Mesothelial cell of epicardium (in vitro differentiated cells): ENCODE results near the gene CLDN25. TPM values are rescaled to one million over a fixed set of nuclear protein-coding genes. Genes with fewer than 3 reads are reported as not detected.

ENCODE experiments used
- DNase-seq, 2 experiments: peaks; one replicate each; pipeline ENCODE4 v3.0.0; 2021; ENCODE audit warnings: low spot score in 2 of 2; ENCODE audit not compliant: unreplicated experiment in 2 of 2
- H3K27ac Mint-ChIP-seq: 2 replicates; pipeline ENCODE4 v1.8.0; 2021; ENCODE audit warnings: mixed read lengths
- H3K27me3 Mint-ChIP-seq: 2 replicates; pipeline ENCODE4 v1.8.0; 2021; ENCODE audit warnings: low read depth, mixed read lengths
- H3K36me3 Mint-ChIP-seq: 2 replicates; pipeline ENCODE4 v1.8.0; 2021; ENCODE audit warnings: mixed read lengths
- H3K4me1 Mint-ChIP-seq: 2 replicates; pipeline ENCODE4 v1.8.0; 2021; ENCODE audit warnings: mixed read lengths
- H3K4me3 Mint-ChIP-seq: 2 replicates; pipeline ENCODE4 v1.8.0; 2021; ENCODE audit warnings: mild to moderate bottlenecking, moderate library complexity, mixed read lengths
- H3K9me3 Mint-ChIP-seq: 2 replicates; pipeline ENCODE4 v1.8.0; 2021; ENCODE audit warnings: mixed read lengths
- total RNA-seq: library from RNA; stranded (reverse); gene quantifications from 3 replicates; pipeline ENCODE4 v1.2.1, GENCODE V29; 2021
- TF ChIP-seq, protein P1 (sequence below): fragments of 200-600 bp; sonication (generic); IDR thresholded peaks from one replicate; pipeline ENCODE4 v1.5.0; 2021; ENCODE audit warnings: antibody characterized with exemption; ENCODE audit not compliant: unreplicated experiment

Gene CLDN25
- not detected in 3 replicates for total RNA-seq

DNA sequence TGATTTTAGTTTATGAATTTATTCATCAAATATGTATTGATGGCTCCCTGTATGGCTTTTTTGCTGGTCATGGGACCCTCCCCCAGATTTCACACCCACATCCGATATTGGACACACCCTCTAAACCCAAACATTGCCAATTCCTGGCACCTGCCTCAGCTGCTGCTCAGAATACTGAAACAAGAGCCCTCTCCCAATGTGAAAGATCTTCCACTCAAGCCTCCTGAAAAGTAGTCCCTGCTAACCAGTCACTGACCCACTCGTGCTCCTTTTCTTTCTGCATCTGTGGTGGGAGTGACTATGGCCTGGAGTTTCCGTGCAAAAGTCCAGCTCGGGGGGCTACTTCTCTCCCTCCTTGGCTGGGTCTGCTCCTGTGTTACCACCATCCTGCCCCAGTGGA, at the start of gene CLDN25:
Gene CLDN25 (plus strand): TSS at position 301 of the 400 bp plus-strand sequence. CDS start 0 bp downstream, at position 301.
- Mint-ChIP-seq H3K4me1 (peaks cover 8% of the 10 kb centered on the region), H3K27me3 (peaks cover 56% of the 10 kb centered on the region), H3K4me3 (no peak within 1 kb of the TSS), H3K36me3 (no peaks in the 10 kb centered on the region), H3K27ac (no peak within 1 kb of the TSS), H3K9me3 (no peaks in the 10 kb centered on the region)
- TF ChIP-seq, protein P1, sequence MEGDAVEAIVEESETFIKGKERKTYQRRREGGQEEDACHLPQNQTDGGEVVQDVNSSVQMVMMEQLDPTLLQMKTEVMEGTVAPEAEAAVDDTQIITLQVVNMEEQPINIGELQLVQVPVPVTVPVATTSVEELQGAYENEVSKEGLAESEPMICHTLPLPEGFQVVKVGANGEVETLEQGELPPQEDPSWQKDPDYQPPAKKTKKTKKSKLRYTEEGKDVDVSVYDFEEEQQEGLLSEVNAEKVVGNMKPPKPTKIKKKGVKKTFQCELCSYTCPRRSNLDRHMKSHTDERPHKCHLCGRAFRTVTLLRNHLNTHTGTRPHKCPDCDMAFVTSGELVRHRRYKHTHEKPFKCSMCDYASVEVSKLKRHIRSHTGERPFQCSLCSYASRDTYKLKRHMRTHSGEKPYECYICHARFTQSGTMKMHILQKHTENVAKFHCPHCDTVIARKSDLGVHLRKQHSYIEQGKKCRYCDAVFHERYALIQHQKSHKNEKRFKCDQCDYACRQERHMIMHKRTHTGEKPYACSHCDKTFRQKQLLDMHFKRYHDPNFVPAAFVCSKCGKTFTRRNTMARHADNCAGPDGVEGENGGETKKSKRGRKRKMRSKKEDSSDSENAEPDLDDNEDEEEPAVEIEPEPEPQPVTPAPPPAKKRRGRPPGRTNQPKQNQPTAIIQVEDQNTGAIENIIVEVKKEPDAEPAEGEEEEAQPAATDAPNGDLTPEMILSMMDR, result no peak
- DNase-seq, result no peak

DNA sequence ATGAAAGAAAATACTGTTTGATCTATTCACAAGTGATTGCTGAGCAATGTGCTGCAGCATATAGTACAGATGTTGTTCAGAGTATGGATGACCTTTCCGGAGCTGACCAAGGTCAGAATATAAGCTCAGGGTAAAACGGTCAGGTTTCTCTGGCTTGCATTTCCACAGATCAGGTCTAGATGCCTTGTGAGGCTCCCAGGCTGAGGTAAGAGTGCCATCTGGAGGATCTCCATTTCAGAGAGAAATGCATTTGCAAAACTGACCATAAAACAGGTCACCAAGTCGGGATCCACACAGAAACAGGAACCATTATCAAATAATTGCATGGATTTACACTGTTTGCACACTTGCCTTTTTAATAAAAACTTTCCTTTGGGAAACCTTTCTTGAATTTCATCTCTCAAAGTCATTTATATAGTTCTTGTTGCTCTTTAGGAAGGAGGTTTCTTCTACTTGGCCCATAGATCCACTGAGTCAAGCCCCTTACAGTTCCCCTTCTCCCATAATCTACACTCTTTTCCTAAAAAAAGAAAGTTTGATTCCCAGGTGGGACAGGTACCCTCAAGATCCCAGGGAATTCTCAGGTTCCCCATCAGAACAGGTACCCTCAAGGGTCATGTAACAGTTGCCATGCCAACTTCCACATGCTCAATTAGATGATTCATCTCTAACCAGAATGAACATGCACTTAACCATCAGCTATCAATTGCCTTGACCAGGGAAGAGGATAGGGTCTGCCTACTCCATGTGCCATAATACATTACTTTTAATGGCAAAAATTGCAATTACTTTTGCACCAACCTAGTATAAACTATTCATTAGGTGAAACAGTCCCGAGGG, 48.5 kb upstream of the CLDN25 start:
- peak in 1 of 2 experiments; percentile 60 for DNase-seq
- peaks cover 19% of the 10 kb centered on the region for H3K36me3 Mint-ChIP-seq
- no peaks in the 10 kb centered on the region for H3K27me3 Mint-ChIP-seq
- H3K9me3 Mint-ChIP-seq, result no peaks in the 10 kb centered on the region
- no peak overlapping the region for H3K4me3 Mint-ChIP-seq
- peaks cover 16% of the 10 kb centered on the region for H3K4me1 Mint-ChIP-seq
- H3K27ac Mint-ChIP-seq, result no peak overlapping the region
- TF ChIP-seq, protein P1, result no peak

DNA sequence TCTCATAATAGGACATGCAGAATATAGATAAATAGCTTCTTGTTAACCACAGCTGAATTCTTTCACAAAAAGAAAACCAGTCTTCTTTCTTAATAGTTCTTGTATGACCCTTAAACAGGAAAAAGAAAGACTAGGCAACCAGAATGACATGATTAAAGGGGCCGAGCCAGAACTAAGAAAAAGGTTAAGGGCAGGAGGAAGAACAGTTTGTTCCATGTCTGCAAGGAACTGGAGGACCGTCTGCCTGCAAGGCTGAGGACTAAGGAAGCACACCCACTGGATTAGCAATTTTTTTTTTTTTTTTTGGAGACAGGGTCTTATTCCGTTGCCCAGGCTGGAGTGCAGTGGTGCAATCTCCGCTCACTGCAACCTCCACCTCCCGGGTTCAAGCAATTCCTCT, 47.5 kb upstream of the CLDN25 start:
- H3K36me3 Mint-ChIP-seq, result peaks cover 27% of the 10 kb centered on the region
- H3K27ac Mint-ChIP-seq, result no peak overlapping the region
- no peaks in the 10 kb centered on the region for H3K27me3 Mint-ChIP-seq
- TF ChIP-seq, protein P1, result no peak
- H3K4me3 Mint-ChIP-seq, result no peak overlapping the region
- no peaks in the 10 kb centered on the region for H3K9me3 Mint-ChIP-seq
- H3K4me1 Mint-ChIP-seq, result peaks cover 14% of the 10 kb centered on the region
- DNase-seq, result no peak

DNA sequence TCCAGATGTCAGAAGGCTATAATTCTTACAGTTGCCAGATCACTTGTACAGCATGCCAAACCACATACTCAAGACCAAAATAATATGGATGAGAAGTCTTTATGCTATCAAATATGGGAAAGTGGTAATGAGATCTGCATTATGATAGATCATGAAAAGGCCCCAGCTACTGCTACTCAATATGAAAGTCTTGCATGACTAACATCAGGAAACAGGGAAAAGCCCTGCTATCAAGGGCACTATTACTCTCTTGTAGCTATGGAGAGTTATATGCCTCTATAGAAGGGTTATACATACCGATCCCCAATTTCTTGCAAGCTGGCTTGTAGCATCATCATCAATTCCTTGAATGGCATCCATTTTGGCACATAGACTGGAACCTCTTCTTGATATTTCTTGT, 43.3 kb upstream of the CLDN25 start:
- Mint-ChIP-seq H3K9me3 (no peaks in the 10 kb centered on the region), H3K27me3 (no peaks in the 10 kb centered on the region), H3K4me3 (no peak overlapping the region), H3K36me3 (peaks cover 36% of the 10 kb centered on the region), H3K4me1 (peaks cover 20% of the 10 kb centered on the region), H3K27ac (no peak overlapping the region)
- TF ChIP-seq, protein P1, result no peak
- DNase-seq, result no peak

DNA sequence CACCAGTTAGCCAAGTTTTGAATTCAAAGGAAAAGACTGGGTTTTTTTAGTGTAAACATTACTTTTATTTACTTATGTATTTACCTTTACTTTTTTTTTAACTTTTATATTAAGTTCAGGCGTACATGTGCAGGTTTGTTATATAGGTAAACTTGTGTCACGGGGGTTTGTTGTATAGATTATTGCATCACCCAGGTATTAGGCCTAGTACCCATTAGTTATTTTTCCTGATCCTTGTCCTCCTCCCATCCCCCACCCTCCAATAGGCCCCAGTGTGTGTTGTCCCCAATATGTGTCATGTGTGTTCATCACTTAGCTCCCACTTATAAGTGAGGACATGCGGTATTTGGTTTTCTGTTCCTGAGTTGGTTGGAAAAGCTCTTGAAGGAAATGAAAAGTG, 26.7 kb upstream of the CLDN25 start:
- TF ChIP-seq, protein P1, result no peak
- Mint-ChIP-seq H3K4me1 (no peaks in the 10 kb centered on the region), H3K36me3 (peaks cover 23% of the 10 kb centered on the region), H3K27ac (no peak overlapping the region), H3K27me3 (no peaks in the 10 kb centered on the region), H3K9me3 (peaks cover 9% of the 10 kb centered on the region), H3K4me3 (no peak overlapping the region)
- no peak for DNase-seq
